ENCODE data around the gene ETV7.
"Not testable (repeated sequence)": the region's sequence is repeated elsewhere in the genome, so short reads cannot be mapped to it uniquely, and the experiment has no call there.

ETV7 gene

DNA sequence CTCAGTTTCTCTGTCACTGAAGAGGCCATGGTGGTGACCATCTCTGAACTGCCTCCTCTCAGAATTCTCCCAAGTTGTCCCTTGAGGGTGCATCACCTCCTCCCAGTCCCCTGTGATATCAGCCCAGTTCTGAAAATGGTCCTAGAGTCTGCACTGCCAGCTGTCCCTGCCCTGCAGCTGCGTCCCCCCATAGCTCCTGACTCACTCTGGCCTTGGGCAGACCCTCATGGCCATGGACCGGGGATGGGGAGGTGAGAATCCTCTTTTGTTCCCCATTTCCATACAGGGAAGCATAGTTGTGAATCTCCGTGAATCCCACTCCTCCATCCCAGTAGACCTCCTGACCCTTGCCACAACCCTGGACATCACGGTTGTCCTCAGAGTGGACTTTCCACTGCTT, 4.5 kb downstream of the ETV7 start:
- DNase-seq = no peak

DNA sequence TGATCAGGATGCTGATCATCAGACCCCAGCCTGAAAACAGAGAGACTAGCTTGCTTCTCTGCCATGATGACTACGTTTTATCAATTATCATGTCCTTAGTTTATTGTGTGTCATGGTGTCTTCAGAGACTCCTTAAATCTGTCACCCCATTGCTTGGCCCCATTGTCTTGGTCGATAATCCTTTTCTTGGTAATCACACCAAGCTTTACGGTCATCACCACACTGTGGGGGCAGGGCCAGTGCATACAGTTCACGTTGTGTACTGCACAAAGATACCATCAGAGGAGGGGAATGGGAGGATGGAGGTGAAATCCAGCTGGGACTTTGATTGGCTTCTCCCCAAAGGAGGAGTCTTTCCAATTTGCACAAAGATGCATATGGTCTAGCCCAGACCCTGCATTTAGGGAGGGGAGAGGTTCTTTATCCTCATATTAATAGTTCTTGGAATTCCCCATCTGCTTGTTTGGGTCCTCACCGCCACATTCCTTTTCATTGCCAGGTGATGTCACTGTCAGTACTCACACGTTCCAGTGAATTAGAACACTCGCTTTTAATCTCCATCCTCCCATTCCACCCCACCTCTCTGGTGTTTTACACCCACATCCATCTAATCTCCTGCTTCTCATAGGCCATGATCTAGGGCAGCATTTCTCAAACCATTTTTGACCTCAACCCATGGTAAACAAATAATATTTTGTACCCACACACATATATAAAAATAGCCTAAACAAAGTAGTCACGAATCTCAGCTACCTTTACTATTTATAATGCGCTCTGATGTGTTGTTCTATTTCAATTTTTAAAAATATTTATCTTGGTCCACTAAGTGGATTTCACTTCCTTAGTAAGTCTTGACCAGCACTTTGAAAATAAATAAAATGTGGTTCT, 5.7 kb downstream of the ETV7 start:
- no peak for DNase-seq

DNA sequence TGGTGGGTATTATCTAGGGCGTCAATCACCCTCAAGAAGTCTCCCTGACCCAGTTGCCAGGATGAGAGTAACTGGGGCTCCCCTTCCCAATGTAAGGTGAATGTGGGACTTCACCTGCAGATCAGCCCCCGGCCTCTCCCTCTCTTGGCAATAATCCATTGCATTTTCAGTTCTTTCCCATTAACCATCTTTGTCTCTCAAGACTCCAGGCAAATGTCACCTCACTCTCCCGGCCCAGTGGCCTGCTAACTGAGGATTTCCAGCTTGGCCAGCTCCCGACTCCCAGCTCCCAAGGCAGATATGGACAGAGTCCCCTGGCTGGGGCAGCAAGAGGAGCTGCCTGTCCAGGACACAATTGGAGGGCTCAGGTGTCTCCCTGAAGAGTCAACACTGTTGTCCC, 7.3 kb downstream of the ETV7 start:
- no peak for DNase-seq

DNA sequence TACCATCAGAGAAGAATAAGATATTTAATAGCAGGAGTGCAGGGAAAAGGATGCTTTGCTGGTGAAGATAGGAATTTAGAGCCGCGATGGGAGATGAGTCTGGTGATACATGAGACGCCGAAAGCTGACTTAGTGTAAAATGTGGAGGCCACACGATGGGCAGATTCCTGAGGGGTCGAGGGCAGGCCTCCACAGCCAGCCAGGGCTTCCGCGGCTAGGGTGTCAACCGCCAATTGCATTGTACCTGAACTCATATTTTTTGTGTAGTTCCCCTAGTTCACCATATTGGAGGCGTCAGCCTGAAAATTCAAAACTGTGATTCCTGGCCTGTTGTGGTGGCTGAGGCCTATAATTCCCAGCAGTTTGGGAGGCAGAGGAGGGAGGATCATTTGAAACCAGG, 8.5 kb downstream of the ETV7 start:
- peak; percentile 33 for DNase-seq

DNA sequence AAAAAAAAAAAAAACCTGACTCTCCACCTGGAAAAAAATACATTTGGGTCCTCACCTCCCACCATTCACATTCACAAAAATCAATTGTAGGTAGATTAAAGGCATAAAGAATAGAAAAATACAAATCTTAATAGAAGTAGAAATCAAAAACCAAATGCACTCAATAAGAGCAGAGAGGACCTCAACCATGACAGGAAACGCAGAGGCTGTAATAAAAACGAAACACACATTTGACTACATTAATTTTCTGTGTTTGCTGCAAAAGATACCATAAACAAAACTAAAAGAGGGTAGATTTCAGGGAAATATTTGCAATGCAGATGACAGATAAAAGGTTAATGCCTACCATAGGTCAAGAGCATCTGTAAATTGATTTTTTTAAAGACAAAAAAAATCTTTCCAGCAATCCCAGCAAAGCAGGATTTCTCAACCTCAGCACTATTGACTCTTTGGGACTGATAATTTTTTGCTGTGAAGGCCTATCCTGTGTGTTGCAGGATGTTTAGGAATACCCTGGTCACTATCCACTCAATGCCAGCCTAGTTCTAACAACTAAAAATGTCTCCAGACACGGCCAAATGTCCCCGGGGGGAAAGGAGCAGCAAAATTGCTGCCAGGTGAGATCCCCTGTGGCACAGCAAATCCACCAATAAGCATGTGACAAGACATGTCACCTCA, 9.1 kb downstream of the ETV7 start:
- DNase-seq = peak; percentile 33

DNA sequence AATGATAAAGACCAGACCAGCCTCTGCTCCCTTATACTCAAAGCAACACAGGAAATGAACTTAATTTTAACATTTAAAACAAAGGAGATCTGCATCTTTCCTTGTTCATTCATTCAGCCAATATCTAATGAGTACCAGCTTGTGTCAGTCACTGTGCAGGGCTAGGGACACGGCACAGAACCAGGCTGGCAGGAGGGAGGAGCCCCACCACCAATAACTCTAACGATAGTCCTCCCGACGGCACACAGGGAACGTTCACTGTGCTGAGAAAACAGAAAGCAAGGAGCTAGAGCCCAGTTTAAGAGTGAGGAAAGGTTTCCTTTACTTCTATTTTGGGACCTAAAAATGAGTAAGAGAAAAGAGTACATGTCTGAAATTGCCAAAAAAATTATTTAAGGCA, 9.9 kb downstream of the ETV7 start:
- DNase-seq = no peak

DNA sequence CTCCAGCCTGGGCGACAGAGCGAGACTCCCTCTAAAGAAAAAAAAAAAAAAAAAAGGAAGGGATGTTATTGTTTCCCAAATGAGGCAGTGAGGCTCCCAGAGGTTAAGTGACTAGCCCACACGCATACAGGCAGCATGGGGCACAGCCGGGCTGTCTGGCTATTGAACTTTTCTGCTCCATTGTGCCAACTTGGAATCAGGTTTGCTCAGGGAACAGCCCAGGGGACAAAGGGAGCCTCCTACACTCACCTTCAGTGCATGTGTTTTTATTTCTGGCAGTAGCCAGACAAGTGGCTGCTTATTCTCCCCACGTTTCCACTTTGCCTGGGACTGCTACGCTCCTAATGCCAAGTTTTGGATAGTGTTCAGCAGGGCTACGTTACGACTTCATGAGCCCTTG, 10.7 kb downstream of the ETV7 start:
- no peak for DNase-seq

DNA sequence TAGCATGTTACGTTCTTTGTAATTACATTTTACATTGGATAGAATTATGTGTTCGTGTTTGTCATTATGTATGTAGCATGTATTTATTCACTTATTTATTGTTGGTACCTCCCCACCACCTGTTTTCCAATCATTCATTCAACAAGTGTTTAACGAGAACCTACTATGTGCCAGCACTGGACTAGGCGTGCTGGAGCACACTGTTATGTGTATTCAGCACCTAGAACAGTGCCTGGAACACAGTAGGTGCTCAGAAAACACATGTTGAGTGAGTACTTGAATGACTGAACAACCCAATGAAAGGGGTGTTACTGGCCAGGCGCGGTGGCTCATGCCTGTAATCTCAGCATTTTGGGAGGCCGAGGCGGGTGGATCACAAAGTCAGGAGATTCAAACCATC, 11.3 kb downstream of the ETV7 start:
- no peak for DNase-seq

DNA sequence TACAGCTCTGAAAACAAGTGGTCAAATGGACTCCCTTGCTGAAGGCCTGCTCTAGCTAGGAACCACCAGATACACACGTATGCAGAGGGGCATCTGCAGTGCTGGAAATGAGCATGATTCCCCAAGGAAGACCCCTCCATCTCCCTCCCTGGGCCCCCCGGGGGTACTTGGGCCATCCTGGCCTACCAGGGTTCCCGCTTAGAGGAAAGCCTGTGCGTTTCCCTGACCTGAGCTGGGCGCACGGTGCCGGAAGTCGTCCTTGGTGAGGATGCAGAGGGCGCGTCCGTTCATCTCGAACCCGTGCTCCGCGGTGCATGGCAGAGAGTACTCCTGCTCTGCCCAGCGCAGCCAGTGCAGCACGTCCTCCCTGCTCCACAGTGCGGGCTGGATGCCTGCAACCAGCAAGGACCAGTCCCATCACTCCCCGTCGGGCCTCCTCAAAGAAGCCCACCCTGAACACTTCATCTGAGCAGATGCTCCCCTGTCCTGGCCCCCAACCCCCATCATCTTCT, 11.8 kb downstream of the ETV7 start:
- DNase-seq = no peak

DNA sequence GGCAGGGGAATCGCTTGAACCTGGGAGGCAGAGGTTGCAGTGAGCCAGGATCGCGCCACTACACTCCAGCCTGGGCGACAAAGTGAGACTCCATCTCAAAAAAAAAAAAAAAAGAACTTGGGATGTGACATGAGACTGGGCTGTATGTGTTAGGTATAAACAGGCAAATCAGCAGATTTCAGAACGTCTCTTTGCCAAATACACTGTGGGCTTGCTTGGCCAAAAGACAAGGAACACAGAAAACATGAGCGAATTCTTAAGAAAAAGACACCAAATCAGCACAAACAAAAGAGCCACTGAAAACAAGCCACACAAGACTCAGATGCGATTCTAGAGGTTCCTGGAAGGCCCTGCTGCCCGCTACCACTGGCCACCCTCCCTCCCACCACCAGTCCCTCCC, 12.5 kb downstream of the ETV7 start:
- no peak for DNase-seq

DNA sequence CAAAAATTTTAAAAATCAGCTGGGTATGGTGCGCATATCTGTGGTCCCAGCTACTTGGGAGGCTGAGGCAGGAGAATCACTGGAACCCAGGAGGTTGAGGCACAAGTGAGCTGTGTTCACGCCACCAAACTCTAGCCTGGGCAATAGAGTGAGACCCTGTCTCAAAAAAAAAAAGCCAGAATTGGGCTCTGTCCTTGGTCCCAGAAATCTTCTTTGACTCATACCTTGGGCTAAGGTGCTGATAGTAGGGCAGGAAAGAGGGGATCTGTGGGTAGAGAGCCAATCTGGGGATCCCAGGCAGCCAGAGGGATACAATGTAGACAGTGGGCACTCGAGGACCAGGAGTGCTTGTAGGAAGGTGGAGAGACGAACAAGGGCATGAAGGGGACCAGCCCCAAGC, 13.3 kb downstream of the ETV7 start:
- no peak for DNase-seq

DNA sequence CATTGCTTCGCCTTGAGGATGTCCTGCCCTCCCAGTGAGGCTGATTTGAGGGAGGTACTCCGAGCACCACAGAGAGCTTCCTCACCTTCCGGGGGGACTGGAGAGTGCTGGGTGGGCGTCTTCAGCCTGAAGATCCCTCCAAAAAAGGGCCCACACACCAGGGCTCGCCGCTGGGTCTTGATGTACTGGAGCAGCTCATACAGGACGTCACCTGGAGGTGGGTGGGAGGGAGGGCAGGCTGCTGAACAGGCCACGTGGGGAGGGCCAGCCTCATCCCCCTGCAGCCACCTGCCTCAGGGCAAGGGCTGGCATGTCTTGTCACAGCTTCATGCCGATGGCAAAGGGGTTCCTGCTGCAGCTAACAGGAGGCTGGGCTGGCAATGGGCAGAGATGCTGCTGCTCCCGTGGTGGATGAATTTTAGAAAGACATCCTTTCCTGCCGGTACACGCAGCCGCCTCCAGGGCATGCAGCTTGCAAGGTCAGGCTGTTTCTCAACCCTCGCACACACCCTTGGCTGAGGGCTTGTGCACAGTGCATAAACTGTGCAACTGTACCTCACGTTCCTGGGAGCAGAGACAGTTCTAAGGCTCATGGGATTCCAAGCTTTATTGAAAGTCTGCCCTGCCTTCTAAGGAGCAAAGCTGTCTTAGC, 14.0 kb downstream of the ETV7 start:
- no peak for DNase-seq

DNA sequence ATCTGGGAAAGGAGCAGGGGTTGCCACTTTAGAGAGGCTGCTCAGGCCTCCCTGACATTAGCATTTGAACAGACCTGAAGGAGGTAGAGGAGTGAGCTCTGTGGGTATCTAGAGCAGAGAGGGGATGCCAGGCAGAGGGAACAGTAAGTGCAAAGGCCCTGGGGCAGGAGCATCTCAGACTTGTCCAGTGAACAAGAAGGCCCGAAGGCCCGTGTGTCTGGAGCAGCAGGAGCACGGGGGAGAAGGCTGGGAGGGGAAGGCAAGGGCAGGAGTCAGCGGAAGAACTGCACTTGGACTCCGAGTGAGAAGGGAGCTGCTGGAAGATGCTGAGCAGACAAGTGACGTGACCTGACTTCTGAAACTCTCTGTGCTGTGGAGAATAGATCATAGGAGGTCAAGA, 15.4 kb downstream of the ETV7 start:
- no peak for DNase-seq

DNA sequence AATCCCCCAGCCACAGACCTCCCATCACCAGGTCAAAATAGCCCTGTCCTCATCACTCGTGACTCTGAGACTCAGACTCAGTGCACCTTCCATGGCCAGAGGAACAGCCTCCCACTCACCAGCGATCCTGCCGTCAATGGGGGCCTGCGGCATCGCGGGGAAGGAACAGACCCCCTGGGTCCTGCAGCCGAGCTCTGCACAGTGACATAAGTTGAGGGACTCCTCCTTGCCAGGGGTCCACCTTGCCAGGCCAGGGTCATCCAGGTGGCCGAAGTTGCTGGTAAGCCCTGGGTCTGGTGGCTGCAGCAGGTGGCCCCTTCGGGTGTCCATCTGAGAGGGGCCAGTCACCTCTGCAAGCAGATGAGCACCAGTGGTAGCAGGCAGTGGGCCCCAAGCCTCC, 16.3 kb downstream of the ETV7 start:
- no peak for DNase-seq

DNA sequence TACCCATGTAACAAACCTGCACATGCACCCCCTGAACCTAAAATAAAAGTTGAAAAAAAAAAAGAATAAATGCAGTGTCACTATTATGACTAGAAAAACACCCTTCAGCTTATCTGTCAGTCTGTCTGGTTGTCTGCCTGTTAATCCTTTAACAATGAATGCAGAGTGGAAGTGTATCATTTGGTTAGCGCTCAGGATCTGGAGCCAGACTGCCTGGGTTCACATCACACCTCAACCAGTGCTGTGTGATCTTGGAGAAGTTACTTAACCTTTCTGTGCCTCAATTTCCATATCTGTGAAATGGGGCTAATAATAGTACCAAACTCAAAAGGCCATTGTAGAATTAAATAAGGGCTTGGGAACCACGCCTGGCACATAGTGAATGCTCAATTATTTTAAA, 16.8 kb downstream of the ETV7 start:
- DNase-seq = no peak

DNA sequence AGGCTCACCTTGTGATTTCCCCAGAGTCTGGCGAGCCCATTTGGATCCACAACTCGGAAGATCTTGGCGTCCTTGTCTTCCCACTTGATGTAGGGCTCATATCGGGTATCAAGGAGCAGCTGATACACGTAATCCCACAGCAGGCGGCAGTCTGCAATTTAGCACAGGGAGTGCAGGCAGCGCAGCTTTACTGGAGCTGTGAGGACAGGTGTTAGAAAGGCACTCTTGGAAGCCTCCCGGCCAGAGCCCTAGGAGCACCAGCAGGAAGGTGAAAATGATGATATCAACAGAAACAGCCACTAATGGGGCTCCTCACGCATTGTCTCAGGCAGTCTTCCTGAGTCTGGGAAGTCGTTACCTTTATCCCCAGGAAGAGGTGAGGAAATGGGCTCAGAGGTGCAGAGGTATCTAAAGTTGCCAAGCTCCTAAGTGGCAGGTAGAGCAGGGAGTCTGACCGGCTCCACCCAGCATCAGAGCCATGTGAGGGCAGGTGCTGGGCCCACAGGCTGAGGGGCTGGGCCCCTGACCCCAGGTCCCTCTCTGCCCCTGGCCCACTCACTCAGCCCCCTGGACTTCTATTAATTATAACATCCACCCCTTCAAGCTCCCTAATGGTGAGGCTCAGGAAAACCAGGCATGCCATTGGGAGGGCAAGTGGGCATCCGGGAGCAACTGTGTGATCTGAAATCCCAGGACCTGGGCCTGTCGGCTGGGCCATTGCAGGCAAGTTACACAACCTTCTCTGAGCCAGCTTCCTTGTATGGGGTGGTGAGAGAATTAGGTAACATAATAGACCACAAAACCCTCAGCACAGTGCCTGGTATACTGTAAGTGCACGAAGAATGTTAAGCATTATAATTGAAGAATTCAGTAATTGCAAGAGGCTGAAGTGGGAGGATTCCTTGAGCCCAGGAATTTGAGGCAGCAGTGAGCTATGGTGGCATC, 18.3 kb downstream of the ETV7 start:
- no peak for DNase-seq

DNA sequence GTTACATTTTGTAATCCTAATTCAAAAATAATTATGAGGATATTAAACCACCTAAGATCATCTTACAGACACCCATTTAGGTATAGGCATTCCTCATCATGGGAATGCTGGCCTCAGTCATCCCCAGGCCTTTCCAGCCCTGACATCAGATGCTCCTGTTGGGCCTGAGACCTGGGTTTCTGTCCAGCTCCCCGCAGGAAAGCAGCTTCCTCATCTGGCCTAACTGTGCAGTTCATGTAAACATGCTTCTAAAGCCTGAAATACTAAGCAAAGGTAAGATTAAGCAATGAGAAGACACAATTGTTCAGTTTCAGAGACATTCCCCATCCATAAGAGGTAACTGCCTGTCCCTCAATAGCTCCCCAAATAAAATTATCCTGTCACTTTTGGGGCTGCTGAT, 19.0 kb downstream of the ETV7 start:
- no peak for DNase-seq

DNA sequence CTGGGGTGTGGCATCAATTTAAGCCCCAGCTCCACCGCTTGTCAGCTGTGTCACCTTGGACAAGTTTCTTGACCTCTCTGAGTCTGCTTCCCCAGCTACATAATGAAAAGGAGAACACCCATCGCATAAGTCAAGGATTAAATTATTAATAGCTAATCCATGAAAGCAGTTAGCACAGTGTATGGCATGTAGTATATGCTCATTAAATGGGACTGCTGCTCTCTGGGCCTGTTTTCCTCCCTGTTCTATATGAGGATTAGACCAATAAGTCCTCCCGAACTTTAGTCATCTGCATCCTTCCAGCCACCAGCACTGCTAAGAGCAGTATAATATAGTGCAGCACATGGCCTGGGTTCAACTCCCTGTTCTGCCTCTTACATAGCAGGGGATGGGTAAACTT, 19.7 kb downstream of the ETV7 start:
- DNase-seq = no peak

DNA sequence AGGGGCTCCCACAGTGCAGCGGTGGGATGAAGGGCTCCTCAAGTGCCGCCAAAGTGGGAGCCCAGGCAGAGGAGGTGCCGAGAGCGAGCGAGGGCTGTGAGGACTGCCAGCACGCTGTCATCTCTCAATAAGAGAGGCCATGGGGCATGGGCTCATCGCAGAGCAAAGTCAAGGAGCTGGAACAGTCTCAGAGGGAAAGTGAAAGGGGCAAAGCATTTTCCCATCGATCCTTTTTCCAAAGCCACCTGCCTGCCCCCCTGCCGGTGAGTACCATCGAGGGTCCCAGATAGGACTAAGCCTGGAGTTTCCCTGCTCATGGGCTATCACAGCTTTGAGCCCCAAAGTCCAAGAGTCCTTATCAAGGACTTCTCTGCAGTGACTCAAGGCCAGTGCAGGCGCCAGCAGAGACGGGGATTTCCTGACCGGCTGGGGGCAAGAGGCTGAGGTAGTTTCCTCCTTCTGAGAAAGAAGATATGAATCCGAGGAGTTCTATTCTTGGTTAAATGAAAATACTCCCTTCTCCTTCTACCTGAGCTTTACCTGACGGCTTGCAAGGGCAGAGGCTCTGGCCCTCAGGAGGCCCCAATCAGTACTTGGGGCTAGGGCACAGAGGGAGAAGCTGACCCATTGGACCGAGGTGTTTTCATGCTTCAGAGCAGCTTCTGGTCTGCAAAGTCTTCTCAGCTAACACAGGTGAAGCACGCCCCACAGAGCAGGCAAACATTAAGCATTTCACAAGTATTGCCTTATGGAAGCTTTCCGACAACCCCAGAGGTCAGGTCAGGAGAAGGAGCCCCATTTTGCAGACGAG, 22.6 kb downstream of the ETV7 start:
- DNase-seq = no peak

DNA sequence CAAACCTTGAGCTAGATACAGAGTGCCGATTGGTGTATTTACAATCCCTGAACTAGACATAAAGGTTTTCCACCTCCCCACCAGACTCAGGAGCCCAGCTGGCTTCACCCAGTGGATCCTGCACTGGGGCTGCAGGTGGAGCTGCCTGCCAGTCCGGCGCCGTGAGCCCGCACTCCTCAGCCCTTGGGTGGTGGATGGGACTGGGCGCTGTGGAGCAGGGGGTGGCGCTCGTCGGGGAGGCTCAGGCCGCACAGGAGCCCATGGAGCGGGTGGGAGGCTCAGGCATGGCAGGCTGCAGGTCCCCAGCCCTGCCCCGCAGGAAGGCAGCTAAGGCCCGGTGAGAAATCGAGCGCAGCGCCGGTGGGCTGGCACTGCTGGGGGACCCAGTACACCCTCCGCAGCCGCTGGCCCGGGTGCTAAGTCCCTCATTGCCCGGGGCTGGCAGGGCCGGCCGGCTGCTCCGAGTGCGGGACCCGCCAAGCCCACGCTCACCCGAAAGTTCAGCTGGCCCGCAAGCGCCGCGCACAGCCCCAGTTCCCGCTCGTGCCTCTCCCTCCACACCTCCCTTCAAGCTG, 23.3 kb downstream of the ETV7 start:
- DNase-seq = not testable (repeated sequence)

DNA sequence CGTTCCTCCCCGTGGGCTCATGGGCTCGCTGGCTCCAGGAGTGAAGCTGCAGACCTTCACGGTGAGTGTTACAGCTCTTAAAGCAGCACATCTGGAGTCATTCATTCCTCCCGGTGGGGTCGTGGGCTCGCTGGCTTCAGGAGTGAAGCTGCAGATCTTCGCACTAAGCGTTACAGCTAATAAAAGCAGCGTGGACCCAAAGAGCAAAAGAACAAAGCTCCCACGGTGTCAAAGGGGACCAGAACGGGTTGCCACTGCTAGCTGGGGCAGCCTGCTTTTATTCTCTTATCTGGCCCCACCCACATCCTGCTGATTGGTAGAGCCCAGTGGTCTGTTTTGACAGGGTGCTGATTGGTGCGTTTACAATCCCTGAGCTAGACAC, 24.1 kb downstream of the ETV7 start:
- DNase-seq = not testable (repeated sequence)

Measured in NCI-H526 treated with DMSO at 0.1 percent for 48 hours (cell line).